DOHH2 (cell line): Measurements from ENCODE around the gene TTC16.

Experiments
- EZH2phosphoT487 ChIP-seq: fragments of 200-600 bp; sonication (generic); IDR thresholded peaks from 2 replicates; pipeline ENCODE4 v1.6.1; 2017; ENCODE audit warnings: borderline replicate concordance, mild to moderate bottlenecking, antibody characterized with exemption, low read length, moderate library complexity, mixed read lengths
- TF ChIP-seq, protein P1 (sequence below): fragments of 200-600 bp; sonication (generic); IDR thresholded peaks from one replicate; pipeline ENCODE4 v1.5.1; 2014; ENCODE audit warnings: antibody characterized with exemption, mild to moderate bottlenecking, low read depth, low read length; ENCODE audit not compliant: poor library complexity, severe bottlenecking

DNA sequence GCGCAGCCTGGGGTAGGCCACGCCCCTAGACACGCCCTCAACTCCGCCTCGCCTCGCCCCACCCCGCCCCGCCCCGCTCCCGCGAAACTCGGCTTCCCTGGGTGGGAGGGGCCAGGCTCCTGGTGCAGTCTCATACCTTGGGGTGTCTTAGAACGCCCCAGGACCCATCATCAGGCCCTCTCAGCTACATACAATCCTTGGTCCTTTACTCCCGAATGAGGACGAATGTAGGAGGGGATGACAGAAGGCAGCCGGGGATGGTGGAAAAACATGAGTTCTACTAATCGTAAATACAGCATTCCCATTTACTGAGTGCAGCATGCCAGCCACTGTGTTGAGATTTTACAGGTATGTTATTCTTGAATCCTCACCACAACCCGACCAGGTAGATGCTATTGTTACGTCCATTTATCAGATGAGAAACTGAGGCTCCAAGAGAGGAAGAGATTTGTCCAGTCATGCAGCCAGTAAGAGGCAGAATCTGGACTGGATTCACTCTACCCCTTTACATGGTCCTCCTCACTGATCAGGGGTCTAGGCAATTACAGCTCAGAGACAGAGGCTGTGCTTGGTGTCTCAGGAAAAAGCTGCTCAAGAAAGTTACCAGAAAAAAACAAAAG is 55.8 kb downstream of the TTC16 start:
- TF ChIP-seq, protein P1, sequence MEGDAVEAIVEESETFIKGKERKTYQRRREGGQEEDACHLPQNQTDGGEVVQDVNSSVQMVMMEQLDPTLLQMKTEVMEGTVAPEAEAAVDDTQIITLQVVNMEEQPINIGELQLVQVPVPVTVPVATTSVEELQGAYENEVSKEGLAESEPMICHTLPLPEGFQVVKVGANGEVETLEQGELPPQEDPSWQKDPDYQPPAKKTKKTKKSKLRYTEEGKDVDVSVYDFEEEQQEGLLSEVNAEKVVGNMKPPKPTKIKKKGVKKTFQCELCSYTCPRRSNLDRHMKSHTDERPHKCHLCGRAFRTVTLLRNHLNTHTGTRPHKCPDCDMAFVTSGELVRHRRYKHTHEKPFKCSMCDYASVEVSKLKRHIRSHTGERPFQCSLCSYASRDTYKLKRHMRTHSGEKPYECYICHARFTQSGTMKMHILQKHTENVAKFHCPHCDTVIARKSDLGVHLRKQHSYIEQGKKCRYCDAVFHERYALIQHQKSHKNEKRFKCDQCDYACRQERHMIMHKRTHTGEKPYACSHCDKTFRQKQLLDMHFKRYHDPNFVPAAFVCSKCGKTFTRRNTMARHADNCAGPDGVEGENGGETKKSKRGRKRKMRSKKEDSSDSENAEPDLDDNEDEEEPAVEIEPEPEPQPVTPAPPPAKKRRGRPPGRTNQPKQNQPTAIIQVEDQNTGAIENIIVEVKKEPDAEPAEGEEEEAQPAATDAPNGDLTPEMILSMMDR: no peak
- TF ChIP-seq EZH2phosphoT487: no peak
